BJ (cell line): ENCODE results near the gene PRPF8. TPM values are rescaled to one million over a fixed set of nuclear protein-coding genes. Genes with fewer than 3 reads are reported as not detected.

Experiments
- CTCF ChIA-PET: fragments of 350-600 bp; formaldehyde crosslinking; extraction: SDS; loops from one replicate; lab custom pipeline; 2021; ENCODE audit warnings: antibody characterized with exemption, inconsistent platforms; lab: Yijun Ruan, JAX
- POLR2A ChIA-PET: fragments of 300-600 bp; sonication (Branson Sonifier 250); formaldehyde crosslinking; extraction: SDS; loops from one replicate; lab custom pipeline; 2021; ENCODE audit warnings: antibody characterized with exemption; lab: Charles Lee
- DNase-seq: peaks from one replicate; pipeline ENCODE4 v3.0.0-alpha.2; 2011; ENCODE audit warnings: low read depth
- H3K27me3 ChIP-seq: 2 replicates; pipeline ENCODE4 v1.6.0; 2011; ENCODE audit warnings: low read length; ENCODE audit not compliant: control insufficient read depth, insufficient read depth
- H3K36me3 ChIP-seq: 2 replicates; pipeline ENCODE4 v1.5.1; 2011; ENCODE audit warnings: low read length; ENCODE audit not compliant: control insufficient read depth, insufficient read depth
- H3K4me3 ChIP-seq: 2 replicates; pipeline ENCODE4 v1.5.1; 2011; ENCODE audit warnings: low read depth, mild to moderate bottlenecking, control low read depth, low read length
- CTCF ChIP-seq: IDR thresholded peaks from 2 replicates; pipeline ENCODE4 v1.5.1; 2011; ENCODE audit warnings: low read depth, mild to moderate bottlenecking, control low read depth, inconsistent platforms, low read length, moderate library complexity; ENCODE audit not compliant: insufficient read depth
- polyA plus RNA-seq: library from polyadenylated mRNA; depleted of rRNA; stranded (reverse); fragments of >200 nt; gene quantifications from 2 replicates; pipeline ENCODE4 v1.2.3, GENCODE V29; 2011

The PRPF8 gene
- polyA plus RNA-seq, 1 experiment = 194 TPM

DNA sequence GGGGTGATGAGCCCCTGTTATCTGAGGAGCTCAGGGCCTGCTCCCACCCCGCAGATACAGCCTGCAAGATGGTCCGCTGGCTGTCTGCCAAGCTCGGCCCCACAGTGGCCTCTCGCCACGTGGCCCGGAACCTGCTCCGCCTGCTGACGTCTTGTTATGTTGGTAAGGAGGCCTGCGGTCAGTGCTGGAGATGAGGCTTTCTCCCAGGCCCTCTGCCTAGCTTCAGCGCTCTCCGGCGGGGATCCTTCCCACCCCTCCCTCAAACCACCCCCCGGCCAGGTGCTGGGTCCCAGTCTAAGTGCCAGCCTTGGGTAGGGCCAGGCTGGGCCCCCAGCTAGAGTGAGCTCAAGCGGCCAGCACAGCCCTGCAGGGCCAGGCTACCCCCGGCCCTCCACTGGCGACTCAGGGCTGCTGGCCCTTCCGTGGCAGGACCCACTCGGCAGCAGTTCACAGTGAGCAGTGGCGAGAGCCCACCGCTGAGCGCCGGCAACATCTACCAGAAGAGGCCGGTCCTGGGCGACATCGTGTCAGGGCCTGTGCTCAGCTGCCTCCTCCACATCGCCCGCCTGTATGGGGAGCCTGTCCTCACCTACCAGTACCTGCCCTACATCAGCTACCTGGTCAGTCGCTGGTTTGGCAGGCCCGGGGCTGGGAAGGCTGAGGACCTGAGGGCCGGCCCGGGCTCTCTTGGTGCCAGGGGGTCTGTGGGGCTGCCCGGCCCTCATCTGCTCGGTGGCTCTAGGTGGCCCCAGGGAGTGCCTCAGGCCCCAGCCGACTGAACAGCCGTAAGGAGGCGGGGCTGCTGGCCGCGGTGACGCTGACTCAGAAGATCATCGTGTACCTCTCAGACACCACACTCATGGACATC, 45.9 kb upstream of the PRPF8 start:
- ChIA-PET POLR2A (interaction anchor here (0.5 kb wide), 1 partner anchor 10 kb away, joined by 4 read pairs; no protein-coding TSS in a partner anchor), CTCF (interaction anchor here (1.6 to 2.8 kb wide), 2 partner anchors 10 to 61 kb away, joined by 3 to 18 read pairs; no protein-coding TSS in a partner anchor)
- H3K4me3 ChIP-seq = no peak overlapping the region
- TF ChIP-seq CTCF = no peak
- H3K36me3 ChIP-seq = peaks cover 25% of the 10 kb centered on the region
- DNase-seq = peak; percentile 28
- no peaks in the 10 kb centered on the region for H3K27me3 ChIP-seq

- Histone ChIP-seq H3K27me3 (no peaks in the 10 kb centered on the region), H3K4me3 (no peak overlapping the region), H3K36me3 (peaks cover 25% of the 10 kb centered on the region)
- CTCF ChIA-PET = interaction anchor here (0.6 to 2.8 kb wide), 2 partner anchors 9 to 17 kb away, joined by 3 to 18 read pairs; no protein-coding TSS in a partner anchor
- no peak for TF ChIP-seq CTCF
- POLR2A ChIA-PET = interaction anchor here (0.5 kb wide), 1 partner anchor 9 kb away, joined by 4 read pairs; no protein-coding TSS in a partner anchor
- DNase-seq = no peak
Observed at GRCh38 chr17:1729966-1730325, 45.3 kb upstream of the PRPF8 start.

- CTCF ChIA-PET = interaction anchor here (0.5 to 2.9 kb wide), 3 partner anchors 54 to 89 kb away, joined by 3 to 10 read pairs (median 3); no protein-coding TSS in a partner anchor
- POLR2A ChIA-PET = no interaction called here
- H3K4me3 ChIP-seq = no peak overlapping the region
- H3K27me3 ChIP-seq = no peaks in the 10 kb centered on the region
- no peak for DNase-seq
- peaks cover 19% of the 10 kb centered on the region for H3K36me3 ChIP-seq
- no peak for TF ChIP-seq CTCF
Observed at GRCh38 chr17:1727876-1728630, 43.4 kb upstream of the PRPF8 start.

DNA sequence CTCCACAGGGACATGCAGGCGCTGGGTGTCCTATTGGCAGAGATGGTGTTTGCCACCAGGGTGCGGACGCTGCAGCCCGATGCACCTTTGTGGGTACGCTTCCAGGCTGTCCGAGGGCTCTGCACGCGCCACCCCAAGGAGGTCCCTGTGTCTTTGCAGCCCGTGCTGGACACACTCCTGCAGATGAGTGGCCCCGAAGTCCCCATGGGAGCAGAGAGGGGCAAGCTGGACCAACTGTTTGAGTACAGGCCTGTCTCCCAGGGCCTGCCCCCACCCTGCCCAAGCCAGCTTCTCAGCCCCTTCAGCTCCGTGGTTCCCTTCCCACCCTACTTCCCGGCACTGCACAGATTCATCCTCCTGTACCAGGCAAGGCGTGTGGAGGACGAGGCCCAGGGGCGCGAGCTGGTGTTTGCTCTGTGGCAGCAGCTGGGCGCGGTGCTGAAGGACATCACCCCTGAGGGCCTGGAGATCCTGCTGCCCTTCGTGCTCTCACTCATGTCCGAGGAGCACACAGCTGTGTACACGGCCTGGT, 42.7 kb upstream of the PRPF8 start:
- Histone ChIP-seq H3K27me3 (no peaks in the 10 kb centered on the region), H3K4me3 (no peak overlapping the region), H3K36me3 (peaks cover 17% of the 10 kb centered on the region)
- POLR2A ChIA-PET = no interaction called here
- no peak for TF ChIP-seq CTCF
- no peak for DNase-seq
- CTCF ChIA-PET = interaction anchor here (1.1 to 2.9 kb wide), 3 partner anchors 9 to 57 kb away, joined by 3 to 10 read pairs (median 3); no protein-coding TSS in a partner anchor
